Activated CD4-positive, CD25-positive, alpha-beta regulatory T cell (primary cell): ENCODE measurements around the gene NME2.

ENCODE experiments used
- DNase-seq, 4 experiments: peaks; one replicate each; lab custom pipeline; 2025; lab: John Stamatoyannopoulos, UW

Gene NME2

DNA sequence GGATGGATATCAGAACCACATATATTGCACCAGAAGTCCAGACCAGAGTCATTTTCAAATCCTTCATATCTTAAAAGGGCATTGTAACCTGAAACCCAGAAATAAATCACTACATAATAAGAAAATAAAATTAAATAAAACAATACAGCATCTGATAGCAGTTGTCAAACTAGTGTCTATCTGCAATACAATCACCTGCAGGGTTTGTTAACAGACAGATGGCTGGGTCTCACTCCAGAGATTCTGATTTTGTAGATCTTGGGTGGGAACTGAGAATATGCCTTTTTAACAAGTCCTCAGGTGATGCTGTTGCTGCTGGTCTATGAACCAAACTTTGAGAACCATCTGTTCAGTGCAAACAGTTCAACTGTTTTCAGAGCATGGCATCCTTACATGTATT lies 37.6 kb downstream of the NME2 start:
- no peak for DNase-seq

DNA sequence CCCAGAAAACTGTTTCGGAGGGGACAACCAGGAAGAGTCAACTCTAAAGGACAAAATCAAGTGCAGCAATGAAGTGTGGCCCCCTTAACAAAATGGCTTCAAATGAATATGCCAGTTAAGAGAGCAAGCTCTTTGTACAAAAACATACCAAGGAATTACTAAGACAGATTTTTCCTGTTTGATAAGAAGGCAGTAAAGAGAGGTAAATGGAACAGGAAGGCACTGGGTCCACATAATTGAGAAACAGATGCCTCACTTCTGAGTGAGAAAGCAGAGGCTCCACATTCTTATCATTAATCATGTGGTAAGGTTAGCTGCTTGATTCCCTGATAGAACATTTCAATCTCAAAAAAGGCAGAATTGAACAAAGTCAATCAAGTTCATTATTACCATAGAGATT lies 48.7 kb downstream of the NME2 start:
- DNase-seq, result no peak

DNA sequence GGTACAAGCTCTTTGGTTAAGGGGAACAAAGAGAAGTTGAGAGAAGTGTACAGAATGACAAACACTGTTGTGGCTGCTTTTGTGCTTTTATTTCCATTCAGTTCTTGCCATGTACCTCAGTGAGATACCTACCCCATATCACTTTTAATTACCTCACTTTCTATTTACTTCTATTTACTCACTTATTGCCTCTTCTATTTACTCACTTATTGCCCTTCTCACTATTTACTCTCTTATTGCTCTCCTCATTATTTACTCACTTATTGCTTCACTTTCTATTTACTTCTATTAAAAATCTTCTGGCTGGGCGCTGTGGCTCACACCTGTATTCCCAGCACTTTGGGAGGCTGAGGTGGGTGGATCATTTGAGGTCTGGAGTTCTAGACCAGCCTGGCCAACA lies 51.7 kb downstream of the NME2 start:
- no peak for DNase-seq

DNA sequence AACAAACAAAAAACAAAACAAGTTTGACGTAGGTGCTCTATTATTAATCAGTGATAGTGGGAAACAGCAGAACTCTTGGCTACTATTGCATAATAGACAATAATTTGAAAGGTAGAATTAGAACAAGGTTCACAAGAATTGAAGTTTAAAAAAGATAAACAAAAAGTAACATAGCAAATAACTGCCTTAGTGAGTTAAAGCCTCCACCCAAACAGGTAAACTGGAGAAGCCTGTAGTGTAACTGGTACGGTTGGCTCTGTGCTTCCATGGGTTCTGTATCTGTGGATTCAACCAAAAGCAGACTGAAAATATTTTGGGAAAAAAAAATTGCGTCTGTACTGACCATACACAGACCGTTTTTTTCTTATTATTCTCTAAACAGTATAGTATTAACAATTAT lies 55.1 kb downstream of the NME2 start:
- no peak for DNase-seq
